HG03378 (cell line): Measurements from ENCODE around the gene ATP6V0E1.
"Not testable (repeated sequence)": the region's sequence is repeated elsewhere in the genome, so short reads cannot be mapped to it uniquely, and the experiment has no call there.

Source experiments
- ATAC-seq: cut with Tn5 transposase; IDR thresholded peaks from one replicate; pipeline ENCODE4 v1.9.1; 2021; ENCODE audit warnings: mild to moderate bottlenecking, moderate library complexity; ENCODE audit not compliant: unreplicated experiment

The ATP6V0E1 gene

DNA sequence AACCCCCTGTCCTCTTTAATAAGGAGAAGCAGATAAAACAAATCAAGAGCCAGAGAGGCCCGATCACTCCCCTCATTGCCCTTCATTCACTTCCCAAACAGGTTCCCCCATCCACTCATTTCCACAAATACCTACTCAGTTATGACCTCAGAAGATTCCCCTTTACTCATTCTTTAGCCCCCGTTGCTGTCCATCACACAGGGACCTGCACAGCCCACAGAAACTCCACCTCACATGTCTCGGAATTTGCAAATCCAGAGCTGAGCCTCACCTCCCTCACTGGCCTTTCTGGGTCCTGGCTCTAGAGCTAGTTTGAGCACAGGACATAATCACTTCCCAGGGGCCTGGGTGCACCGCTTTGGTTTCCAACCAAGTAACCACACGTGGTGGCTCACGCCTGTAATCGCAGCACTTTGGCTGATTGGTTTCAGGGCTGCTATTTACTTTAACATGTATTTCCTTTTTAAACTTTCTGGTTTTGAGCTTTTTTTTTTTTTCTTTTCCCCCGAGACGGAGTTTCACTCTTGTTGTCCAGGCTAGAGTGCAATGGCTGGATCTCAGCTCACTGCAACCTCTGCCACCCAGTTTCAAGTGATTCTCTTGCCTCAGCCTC is 17.8 kb downstream of the ATP6V0E1 start:
- no peak for ATAC-seq

DNA sequence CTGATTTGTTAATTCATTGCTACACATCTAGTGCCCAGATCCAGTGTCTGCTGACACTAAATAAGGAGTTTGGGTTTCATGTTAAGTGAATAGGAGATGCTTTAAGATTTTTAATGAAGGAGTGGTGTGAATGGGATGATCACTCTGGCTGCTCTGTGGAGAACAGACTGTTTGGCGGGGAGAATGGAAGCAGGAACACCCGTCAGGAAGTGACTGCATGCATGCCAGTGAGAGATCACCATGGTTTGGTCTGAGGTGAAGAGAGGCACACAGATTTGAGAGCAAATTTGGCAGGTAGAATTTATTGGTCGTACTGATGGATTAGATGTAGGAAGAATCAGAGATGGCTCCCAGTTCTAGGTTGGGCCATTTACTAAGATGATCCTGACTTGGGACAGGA is 19.8 kb downstream of the ATP6V0E1 start:
- ATAC-seq, result no peak

DNA sequence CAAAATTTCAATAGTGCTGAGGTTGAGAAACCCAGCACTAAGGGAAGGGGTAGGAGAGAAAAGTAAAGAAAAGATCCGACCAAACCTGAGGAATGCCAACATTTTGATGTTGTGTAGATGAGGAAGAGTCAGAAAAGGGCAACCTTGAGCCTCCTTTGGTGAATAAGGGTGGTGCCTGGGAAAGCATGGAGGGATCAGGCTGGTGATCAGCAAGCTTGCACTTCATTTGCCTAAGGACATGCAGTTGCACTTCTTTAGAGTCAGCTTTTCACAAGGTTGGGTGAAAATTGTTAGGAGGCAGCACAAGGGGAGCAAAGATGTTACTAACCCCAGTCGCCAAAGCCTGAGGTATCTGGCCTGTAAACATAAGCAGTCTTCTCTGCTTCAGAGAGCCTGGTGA is 20.4 kb downstream of the ATP6V0E1 start:
- ATAC-seq, result no peak

DNA sequence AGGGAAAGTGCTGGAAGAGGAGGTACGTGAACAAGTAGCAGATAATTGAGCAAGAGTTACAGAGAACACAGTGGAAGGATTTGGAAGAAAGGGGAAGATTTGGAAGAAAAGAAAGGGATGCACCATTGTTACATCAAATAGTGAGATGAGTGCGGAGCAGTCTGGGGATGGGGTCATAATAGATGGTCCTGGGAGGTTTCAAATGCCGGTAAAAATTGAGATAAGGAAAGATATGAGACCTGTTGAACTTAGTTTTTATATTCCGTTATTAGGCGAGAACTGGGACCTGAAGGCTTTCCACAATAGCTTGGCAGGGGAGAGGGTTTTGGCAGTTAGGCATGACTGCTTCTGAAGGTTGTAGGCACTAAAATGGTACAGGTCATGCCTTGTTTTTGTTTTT is 20.9 kb downstream of the ATP6V0E1 start:
- no peak for ATAC-seq

DNA sequence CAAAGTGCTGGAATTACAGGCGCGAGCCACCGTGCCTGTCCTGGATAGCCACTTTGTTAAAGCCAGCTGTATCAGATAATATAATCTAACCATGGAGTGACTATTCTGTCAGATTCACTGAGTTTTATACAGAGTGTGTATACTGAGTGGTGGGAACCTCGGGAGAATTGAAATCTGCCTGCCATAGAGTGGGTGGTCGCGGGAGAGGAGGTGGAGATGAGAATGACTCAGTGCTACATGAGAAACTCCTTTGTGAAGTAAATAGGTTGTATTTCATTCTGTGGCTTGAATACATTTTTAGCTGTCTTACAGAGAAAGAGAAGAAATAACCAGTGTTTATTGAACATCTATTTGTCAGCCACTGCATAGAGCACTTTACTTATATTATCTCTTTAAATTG is 26.4 kb downstream of the ATP6V0E1 start:
- ATAC-seq, result no peak

DNA sequence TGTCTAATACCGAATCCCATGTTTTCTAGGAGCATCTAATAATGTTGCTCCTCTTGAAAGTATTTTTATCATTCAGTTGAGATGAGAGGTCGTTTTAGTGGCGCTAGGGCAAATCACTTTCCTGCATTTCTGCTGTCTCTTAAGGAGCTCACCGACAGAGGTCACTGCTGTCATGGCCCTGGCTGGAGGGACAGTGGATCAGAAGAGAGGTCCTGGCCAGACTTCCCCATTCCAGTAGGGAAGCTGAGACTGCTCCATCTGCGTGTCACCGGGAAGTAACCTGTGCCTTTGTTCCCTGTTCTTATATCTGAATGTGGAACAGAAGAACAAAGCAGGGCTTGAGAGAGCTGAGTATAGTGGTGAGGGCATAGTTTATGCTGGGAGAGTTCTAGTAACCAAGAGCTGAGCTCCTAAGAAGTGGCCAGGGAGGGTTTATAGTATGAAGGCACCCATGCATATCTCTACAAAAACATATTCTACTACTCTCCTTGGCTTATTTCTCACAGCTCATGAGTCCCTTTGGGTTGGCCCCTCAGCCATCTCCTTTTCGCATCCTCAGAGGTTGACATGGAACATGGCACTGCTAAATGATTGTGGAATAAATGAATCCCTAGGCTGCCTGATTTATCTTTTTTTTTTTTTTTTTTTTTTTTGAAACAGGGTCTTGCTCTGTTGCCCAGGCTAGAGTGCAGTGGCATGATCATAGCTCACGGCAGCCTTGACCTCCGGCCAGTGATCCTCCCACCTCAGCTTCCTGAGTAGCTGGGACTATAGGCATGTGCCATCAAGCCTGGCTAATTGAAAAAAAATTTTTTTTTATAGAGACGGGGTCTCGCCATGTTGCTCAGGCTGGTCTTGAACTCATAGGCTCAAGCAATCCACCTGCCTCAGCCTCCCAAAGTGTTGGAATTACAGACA is 27.2 kb downstream of the ATP6V0E1 start:
- ATAC-seq, result no peak

DNA sequence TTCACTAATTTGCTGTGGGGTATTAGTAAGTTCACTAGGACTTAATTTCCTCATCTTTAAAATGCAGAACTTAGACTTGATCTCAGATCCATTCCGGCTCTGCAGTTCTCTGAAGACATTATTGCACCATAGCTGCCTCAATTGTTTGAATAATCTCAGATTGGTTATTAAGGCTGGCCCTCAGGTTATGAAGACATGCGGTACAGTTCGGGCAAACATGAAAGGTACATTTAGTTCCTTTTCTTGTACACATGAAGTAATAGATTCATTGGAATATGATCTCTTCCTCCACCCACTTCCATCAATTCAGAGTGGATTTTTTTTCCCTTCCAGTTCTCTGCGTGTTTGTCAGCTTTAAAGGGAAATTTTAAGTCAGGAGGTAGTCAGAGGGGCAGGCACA is 28.0 kb downstream of the ATP6V0E1 start:
- ATAC-seq, result no peak

DNA sequence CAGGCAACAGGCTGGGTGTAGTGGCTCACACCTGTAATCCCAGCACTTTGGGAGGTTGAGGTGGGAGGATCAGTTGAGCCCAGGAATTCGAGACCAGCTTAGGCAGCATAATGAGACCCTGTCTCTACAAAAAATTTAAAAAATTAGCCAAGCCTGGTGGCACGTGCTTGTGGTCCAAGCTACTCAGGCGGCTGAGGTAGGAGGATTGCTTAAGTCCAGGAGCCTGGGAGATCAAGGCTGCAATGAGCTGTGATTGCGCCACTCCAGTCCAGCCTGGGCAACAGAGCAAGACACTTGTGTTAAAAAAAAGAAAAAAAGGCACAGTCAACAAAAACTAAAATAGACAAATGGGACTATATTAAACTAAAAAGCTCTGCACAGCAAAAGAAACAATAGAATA is 29.3 kb downstream of the ATP6V0E1 start:
- no peak for ATAC-seq

DNA sequence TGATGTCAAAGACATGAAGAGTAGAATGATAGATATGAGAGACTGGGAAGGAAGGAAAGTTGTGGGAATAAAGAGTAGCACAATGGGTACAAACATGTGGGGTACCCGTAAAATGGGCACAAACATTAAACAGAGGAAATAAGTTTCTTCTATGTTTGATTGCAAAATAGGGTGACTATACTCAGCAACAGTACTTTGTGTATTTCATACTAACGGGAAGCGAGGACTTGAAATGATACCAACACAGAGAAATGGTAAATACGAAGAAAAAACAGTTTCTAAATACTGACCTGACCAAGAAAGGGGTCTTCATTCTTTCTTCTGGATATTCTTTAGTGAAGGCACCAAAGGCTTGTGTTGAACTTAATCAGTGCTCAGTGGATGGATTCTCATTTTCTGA is 31.1 kb downstream of the ATP6V0E1 start:
- ATAC-seq, result no peak

DNA sequence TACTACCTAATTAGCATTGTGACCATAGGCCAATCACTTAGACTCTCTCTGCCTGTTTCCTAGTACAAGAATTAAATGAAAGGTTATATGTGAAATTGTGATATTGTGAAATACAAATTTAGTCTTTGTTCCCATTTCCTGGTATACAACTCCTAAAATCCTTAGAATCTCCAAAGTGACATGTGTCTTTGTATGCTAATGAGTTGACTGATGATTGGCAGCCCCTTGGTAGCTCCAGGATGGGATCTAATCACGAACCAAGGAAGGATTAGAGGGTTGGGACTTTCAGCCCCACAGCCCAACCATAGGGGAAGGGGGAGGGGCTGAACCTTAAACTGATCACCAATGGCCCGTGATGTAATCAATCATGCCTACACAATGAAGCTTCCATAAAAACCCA is 31.6 kb downstream of the ATP6V0E1 start:
- ATAC-seq, result no peak

DNA sequence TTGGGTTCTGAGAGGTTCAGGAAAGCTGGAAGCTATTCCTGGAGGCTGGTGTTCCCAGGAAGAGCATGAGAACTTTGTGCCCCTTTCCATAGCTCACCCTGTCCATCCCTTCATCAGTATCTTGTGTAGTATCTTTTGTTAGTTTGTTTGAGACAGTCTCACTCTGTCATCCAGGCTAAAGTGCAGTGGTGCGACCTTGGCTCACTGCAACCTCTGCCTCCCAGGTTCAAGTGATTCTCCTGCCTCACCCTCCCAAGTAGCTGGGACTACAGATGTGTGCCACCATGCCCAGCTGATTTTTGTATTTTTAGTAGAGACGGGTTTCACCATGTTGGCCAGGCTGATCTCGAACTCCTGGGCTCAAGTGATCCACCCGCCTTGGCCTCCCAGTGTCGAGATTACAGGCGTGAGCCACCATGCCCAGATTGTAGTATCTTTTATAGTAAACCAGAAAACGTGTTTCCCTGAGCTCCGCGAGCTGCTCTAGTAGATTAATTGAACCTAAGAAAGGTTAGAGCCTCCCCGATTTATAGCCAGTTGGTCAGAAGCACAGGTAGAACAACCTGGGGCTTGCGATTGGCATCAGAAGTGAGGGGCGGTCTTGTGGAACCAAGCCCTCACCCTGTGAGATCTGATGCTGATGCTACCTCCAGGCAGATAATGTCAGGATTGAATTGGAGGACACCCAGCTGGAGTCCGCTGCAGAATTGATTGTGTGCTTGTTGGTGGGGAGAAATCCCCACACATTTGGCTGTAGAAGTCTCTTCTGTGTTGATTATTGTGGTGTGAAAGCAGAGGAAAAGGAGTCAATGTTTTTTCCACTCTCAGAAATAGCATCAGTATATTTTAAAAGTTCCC is 32.3 kb downstream of the ATP6V0E1 start:
- ATAC-seq, result no peak

DNA sequence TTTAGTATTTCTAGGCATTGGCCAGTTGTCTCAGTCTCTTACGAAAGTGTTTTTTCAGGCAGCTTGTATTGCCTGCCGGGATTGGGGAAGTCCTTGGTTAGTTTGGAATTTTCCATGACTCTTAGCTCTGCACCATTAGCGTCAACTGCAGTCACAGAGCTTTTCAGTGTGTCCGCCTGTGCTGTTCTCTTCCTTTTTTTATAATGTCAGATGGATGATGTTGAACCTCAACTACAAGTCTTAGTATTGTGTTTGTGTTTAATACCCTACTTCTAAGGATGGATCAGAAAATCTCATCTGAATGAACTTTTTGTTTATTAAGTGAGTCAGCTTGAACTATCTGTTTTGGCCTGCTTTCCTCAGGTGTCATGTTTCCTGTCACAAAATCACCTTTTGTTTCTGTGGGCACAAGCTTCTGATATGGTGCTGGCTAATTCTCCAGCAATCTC is 33.1 kb downstream of the ATP6V0E1 start:
- no peak for ATAC-seq

DNA sequence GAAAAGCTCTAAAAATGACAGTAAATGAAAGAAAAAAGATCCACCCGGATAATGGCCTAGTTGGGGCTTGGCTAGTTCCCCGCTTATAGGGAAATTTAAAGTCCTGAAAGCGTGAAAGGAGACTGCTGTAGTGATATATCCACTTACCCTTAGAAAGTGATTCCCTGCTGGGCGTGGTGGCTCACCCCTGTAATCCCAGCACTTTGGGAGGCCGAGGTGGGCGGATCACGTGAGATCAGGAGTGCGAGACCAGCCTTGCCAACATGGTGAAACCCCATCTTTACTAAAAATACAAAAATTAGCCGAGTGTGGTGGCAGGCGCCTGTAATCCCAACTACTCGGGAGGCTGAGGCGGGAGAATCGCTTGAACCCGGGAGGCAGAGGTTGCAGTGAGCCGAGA is 33.5 kb downstream of the ATP6V0E1 start:
- ATAC-seq, result not testable (repeated sequence)

DNA sequence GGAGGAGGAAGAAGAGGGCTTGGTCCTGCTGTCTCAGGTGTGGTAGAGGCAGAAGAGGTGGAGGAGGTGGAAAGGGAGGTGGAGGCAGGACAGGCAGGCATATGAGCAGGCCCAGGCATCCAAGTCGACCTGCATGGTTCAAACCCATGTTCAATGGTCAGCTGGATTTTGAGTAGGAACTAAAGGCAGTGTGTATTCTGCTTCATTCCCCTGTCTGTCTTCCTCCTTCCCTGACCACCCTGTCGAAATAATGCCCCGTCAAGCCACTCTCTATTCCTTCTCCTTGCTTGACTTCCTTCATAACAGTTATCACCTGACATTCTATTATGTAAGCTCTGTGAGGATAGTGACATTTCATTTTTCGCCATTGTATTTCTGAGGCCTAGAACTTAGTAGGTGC is 34.8 kb downstream of the ATP6V0E1 start:
- no peak for ATAC-seq

DNA sequence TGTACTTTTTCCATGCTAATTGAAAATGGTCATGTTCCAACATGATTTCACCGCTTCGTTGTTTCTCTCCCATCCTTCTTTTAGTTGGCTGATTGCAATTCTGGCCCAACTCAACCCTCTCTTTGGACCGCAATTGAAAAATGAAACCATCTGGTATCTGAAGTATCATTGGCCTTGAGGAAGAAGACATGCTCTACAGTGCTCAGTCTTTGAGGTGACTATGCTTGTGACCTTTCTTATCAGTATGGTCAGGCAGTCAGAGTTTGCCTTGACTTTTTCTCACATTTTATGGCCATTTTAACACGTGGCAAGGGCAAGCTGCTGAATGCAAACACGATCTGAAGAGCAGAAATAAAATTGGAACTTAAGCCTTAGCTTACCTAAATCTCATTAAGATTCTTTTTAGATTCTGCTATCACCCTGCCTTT is 36.6 kb downstream of the ATP6V0E1 start:
- no peak for ATAC-seq

DNA sequence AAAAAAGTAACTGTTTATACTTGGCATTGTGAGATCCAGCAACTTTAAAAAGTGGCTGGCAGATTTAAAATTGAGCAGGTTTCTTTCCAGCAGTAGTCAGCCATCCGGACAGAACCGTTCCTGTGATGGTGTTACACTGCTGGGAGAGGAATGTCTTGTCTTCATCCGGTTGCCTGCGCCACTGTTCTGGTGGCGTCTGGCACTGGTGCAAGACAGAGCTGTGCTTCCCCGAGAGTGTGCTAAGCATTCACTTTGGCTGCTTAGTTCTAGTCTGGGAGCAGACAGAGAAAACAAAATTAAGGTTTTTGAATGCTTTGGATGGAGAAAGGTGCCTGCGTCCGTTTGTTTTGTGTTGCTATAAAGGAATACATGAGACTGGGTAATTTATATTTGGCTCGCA is 37.1 kb downstream of the ATP6V0E1 start:
- ATAC-seq, result no peak

DNA sequence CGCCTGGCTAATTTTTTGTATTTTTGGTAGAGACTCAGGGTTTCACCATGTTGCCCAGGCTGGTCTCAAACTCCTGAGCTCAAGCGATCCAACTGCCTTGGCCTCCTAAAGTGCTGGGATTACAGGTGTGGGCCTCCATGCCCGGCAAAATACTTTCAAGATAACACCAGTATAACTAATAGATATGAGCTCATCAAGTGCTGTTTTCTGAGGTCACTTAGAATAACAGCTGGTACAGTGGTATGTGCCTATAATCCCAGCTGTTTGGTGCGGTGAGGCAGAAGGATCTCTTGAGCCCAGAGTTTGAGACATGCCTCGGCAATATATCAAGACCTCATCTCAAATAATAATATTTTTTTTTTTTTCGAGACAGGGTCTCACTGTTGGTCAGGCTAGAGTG is 42.1 kb downstream of the ATP6V0E1 start:
- no peak for ATAC-seq

DNA sequence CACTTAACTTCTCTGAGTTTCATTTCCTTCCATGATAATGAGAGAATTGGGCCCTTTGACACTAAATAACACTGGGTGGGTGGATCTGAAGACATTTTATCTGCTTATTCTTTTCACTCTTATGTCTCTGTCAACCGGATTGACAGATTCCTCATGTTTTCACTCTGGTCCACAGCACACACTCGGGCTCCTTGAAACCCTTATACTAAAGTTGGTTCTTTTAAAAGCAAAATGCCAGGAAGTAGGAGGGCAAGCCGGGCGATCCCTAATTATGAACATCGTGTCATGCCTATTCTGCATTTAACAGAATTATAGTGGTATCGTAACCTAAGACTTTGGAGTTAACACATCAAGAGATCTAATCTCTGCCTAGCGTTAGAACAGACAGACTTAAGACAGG is 44.3 kb downstream of the ATP6V0E1 start:
- ATAC-seq, result no peak

DNA sequence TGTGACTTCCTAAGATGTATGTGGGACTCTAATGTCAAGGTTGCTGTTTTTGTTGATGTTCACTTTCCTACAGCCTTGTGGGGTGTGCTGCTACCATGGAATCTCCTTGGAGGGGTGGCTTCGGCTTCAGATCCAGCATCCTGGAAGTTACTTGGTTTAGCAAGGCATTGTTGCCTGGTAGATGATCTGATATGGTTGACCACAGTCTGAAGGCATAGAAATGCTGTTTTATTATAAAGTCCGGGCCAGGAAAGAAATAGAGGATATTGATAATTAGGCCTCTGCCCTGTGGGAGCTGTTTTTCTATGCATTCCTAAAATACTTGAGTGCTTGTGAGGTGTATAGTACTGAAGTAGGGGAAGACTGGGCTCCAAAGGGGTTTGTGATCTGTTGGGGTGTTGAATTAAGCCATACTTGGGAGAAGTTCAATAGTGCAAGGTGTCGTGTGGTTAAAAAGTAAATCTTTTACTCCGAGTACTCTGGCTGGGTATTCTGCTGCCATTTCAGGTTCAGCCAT is 45.3 kb downstream of the ATP6V0E1 start:
- no peak for ATAC-seq

DNA sequence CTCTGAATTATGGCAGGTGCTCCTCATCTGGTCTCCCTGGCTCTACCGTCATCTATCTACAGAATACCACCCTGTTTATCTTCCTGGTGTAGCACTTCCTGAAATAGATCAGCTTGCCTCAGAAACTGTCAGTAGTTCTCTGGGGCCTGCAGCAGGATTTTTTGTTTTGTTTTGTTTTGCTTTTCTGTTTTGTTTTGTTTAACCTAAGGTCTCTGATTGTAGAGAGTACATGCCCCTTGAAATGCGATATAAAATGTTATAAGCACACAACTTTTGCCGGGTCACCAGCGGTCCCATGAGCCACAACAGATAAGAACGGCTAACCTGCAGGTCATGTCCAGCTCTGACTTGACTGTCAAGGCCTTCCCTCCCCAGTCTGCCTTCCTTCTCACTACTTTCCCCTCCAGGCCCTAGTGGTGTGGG is 45.9 kb downstream of the ATP6V0E1 start:
- no peak for ATAC-seq

DNA sequence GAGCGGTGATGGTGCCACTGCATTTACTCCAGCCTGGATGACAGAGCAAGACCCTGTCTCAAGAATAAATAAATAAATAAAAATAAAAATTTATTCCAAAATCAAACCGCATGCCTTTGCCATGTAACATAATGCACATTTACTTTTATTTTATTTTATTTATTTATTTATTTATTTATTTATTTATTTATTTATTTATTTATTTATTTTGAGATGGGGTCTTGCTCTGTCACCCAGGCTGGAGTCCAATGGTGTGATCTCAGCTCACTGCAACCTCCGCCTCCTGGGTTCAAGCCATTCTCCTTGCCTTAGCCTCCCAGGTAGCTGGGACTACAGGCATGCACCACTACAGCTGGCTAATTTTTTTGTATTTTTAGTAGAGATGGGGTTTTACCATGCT is 48.5 kb downstream of the ATP6V0E1 start:
- not testable (repeated sequence) for ATAC-seq
